Mesendoderm (in vitro differentiated cells): ENCODE measurements around the gene PLA2G6.

ENCODE experiments used
- DNase-seq: peaks from one replicate; pipeline ENCODE4 v3.0.0; 2013
- H2AK5ac ChIP-seq: 2 replicates; pipeline ENCODE4 v1.6.1; 2013; ENCODE audit warnings: low read length, inconsistent platforms
- H2BK120ac ChIP-seq: 2 replicates; pipeline ENCODE4 v1.6.1; 2013; ENCODE audit warnings: low read depth, mild to moderate bottlenecking, low read length, moderate library complexity, mixed read lengths
- H2BK15ac ChIP-seq: replicated peaks from 2 replicates; pipeline ENCODE4 v1.6.1; 2013; ENCODE audit warnings: low read depth, mild to moderate bottlenecking, moderate library complexity
- H2BK5ac ChIP-seq: 2 replicates; pipeline ENCODE4 v1.6.1; 2013; ENCODE audit warnings: low read length, inconsistent platforms
- H3K18ac ChIP-seq: 2 replicates; pipeline ENCODE4 v1.6.1; 2013; ENCODE audit warnings: mild to moderate bottlenecking, low read length, mixed read lengths
- H3K23ac ChIP-seq: one replicate; pipeline ENCODE4 v1.6.1; 2013; ENCODE audit warnings: low read length
- H3K27ac ChIP-seq: 2 replicates; pipeline ENCODE4 v1.5.1; 2013; ENCODE audit warnings: low read depth, mild to moderate bottlenecking, inconsistent platforms, low read length, moderate library complexity
- H3K27me3 ChIP-seq: 2 replicates; pipeline ENCODE4 v1.6.1; 2013; ENCODE audit warnings: low read length, control low read depth, mild to moderate bottlenecking, inconsistent platforms; ENCODE audit not compliant: insufficient read depth, poor library complexity
- H3K36me3 ChIP-seq: 2 replicates; pipeline ENCODE4 v1.6.1; 2013; ENCODE audit warnings: low read length, inconsistent platforms; ENCODE audit not compliant: control insufficient read depth, insufficient read depth
- H3K4ac ChIP-seq: one replicate; pipeline ENCODE4 v1.6.1; 2013; ENCODE audit warnings: low read depth, mild to moderate bottlenecking, low read length, moderate library complexity
- H3K4me1 ChIP-seq: 2 replicates; pipeline ENCODE4 v1.6.1; 2013; ENCODE audit warnings: low read depth, low read length, inconsistent platforms; ENCODE audit not compliant: control insufficient read depth
- H3K4me2 ChIP-seq: 2 replicates; pipeline ENCODE4 v1.6.1; 2013; ENCODE audit warnings: low read length
- H3K4me3 ChIP-seq: 2 replicates; pipeline ENCODE4 v1.5.1; 2013; ENCODE audit warnings: mild to moderate bottlenecking, low read length
- H3K56ac ChIP-seq: one replicate; pipeline ENCODE4 v1.6.1; 2013; ENCODE audit warnings: low read length
- H3K79me1 ChIP-seq: 2 replicates; pipeline ENCODE4 v1.6.1; 2013; ENCODE audit warnings: low read length, inconsistent platforms
- H3K79me2 ChIP-seq: 2 replicates; pipeline ENCODE4 v1.6.1; 2013; ENCODE audit warnings: mild to moderate bottlenecking, low read length; ENCODE audit not compliant: control insufficient read depth, insufficient read depth
- H3K9ac ChIP-seq: 2 replicates; pipeline ENCODE4 v1.6.1; 2013; ENCODE audit warnings: low read length, inconsistent platforms
- H4K5ac ChIP-seq: one replicate; pipeline ENCODE4 v1.6.1; 2013; ENCODE audit warnings: low read length
- H4K8ac ChIP-seq: one replicate; pipeline ENCODE4 v1.6.1; 2013; ENCODE audit warnings: low read depth, mild to moderate bottlenecking, control low read depth, low read length, moderate library complexity
- WGBS: extraction: QIAGEN DNeasy Blood & Tissue Kit; methylation state at CpG from one replicate; pipeline ENCODE4 v1.1.7; 2013; ENCODE audit warnings: low lambda C conversion rate, missing lambda C conversion rate; ENCODE audit not compliant: insufficient coverage; ENCODE audit errors: extremely low coverage; 5-methylcytosine and 5-hydroxymethylcytosine counted together

The PLA2G6 gene

DNA sequence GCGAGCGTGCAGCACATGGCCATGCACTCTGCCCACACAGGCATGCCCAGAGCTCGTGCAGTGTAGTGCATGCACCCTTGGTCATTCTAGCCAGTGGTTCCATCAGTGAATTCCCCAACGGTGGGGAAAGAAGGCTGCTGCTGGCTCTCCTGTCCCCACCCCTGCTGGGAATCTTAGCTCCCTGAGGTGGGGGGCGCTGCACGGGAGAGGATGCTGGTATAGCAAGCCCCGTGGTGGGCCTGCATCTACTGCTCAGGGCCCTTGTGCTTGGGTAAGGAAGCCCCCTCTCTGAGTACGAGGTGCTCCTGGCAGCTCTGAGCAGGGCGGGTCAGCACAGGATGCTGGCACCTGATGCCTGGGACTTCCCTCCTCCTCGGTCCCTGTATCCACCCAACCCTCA, 52.6 kb downstream of the PLA2G6 start:
- WGBS: no CpG with 5 or more reads among the region's 10 CpGs
- Histone ChIP-seq H3K4me2 (no peak overlapping the region), H2BK5ac (no peak overlapping the region), H3K79me1 (no peaks in the 10 kb centered on the region), H2BK120ac (no peak overlapping the region), H4K8ac (no peak overlapping the region), H3K4ac (no peak overlapping the region), H2AK5ac (no peak overlapping the region), H3K18ac (no peak overlapping the region), H2BK15ac (no peak overlapping the region), H4K5ac (no peak overlapping the region), H3K4me3 (no peak overlapping the region), H3K4me1 (no peaks in the 10 kb centered on the region), H3K23ac (no peak overlapping the region), H3K9ac (no peak overlapping the region), H3K36me3 (no peaks in the 10 kb centered on the region), H3K79me2 (no peaks in the 10 kb centered on the region), H3K27me3 (no peaks in the 10 kb centered on the region), H3K27ac (no peak overlapping the region), H3K56ac (no peak overlapping the region)
- DNase-seq: no peak

DNA sequence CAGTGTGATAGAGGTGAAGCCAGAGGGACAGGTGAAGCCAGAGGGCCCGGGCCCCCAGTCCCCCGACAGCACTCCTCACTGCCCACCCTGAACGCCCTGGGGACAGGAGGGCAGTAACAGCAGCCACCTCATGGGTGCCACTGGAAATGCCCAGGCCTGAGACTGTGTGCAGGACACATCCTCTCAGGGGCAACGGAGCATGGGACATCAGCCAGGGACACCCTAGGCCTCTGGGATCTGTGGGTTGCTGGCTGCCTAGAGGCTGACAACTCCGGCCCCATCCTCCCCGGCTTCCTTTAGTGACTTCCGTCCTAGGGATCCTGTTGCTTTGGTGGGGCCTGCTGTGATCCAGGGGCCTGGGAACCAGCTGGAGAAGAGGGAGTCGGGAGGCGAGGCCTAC, 53.8 kb downstream of the PLA2G6 start:
- H3K27ac ChIP-seq: no peak overlapping the region
- no peak overlapping the region for H3K4ac ChIP-seq
- no peak overlapping the region for H3K18ac ChIP-seq
- no peak overlapping the region for H4K5ac ChIP-seq
- H3K4me1 ChIP-seq: no peaks in the 10 kb centered on the region
- H2BK120ac ChIP-seq: no peak overlapping the region
- no peak overlapping the region for H2BK15ac ChIP-seq
- H3K36me3 ChIP-seq: no peaks in the 10 kb centered on the region
- H2BK5ac ChIP-seq: no peak overlapping the region
- no peak overlapping the region for H3K23ac ChIP-seq
- no peak overlapping the region for H3K4me3 ChIP-seq
- H4K8ac ChIP-seq: no peak overlapping the region
- H3K4me2 ChIP-seq: no peak overlapping the region
- H3K56ac ChIP-seq: no peak overlapping the region
- no peak for DNase-seq
- no peak overlapping the region for H2AK5ac ChIP-seq
- no peaks in the 10 kb centered on the region for H3K79me2 ChIP-seq
- H3K9ac ChIP-seq: no peak overlapping the region
- WGBS: no CpG with 5 or more reads among the region's 9 CpGs
- no peaks in the 10 kb centered on the region for H3K79me1 ChIP-seq
- no peaks in the 10 kb centered on the region for H3K27me3 ChIP-seq

DNA sequence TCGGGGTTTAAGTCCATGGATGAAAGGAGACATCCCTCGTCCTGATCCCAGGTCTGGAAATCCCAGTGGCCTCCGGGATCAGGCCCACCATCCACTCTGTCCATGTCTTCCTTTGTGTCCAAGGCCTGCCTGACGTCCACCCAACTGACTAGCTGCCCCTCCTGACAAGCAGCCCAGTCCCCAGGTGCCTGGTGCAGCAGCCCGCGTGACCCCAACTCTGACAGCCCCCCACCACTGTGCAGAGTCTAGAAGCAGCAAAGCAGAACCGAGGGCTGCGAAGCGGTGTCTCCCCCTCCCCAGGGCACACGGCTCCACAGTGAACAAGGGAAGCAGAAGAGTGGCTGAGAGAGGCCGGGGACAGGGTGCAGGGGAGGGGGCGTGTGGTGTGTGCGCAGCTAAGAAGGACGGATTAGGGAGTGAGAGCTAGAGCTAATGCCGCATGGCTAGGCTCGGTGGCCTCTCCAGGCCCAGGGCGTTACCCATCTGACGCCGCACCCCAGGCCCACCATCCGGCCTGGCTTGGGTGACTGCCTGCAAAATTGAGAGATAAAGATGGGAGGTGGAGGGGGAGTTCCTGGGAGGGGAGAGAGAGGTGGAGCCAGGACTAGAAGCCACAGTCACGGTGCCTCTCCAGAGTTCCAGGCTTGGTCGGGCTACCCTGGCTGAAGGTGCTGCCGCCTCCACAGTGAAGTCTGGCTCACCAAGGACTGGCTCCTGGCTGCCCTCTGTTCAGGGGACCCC, 54.5 kb downstream of the PLA2G6 start:
- no CpG with 5 or more reads among the region's 23 CpGs for WGBS
- Histone ChIP-seq H3K4me1 (no peaks in the 10 kb centered on the region), H3K56ac (no peak overlapping the region), H3K4me2 (no peak overlapping the region), H3K4me3 (no peak overlapping the region), H3K4ac (no peak overlapping the region), H4K5ac (no peak overlapping the region), H4K8ac (no peak overlapping the region), H2BK120ac (no peak overlapping the region), H3K27me3 (no peaks in the 10 kb centered on the region), H3K23ac (no peak overlapping the region), H2BK5ac (no peak overlapping the region), H3K36me3 (no peaks in the 10 kb centered on the region), H3K9ac (no peak overlapping the region), H3K79me1 (no peaks in the 10 kb centered on the region), H2AK5ac (no peak overlapping the region), H3K18ac (no peak overlapping the region), H3K27ac (no peak overlapping the region), H2BK15ac (no peak overlapping the region), H3K79me2 (no peaks in the 10 kb centered on the region)
- no peak for DNase-seq

DNA sequence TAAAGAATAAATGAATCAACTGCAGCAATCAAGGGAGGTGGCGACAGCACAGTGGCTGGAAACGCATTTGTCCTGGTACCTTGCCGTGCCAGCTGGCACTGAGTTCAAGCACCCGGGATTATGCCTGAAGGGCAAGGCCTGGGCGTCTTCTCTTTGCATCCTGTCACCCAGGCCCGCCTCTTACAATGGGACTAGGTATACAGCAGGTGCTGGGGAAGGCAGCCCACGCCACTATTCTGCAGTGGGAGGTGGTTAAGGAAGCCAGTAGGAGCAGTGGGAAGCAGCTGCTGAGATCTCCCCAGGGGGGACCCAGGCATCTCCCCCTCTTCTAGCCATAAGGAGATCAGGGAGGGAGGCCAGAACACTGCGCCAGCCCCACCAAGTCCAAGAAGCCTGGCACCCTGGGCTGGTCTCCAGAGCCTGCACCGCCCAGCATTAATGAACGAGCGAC, 55.9 kb downstream of the PLA2G6 start:
- Histone ChIP-seq H3K79me2 (no peaks in the 10 kb centered on the region), H3K4me1 (no peaks in the 10 kb centered on the region), H3K9ac (no peak overlapping the region), H3K36me3 (no peaks in the 10 kb centered on the region), H3K4me2 (no peak overlapping the region), H2BK15ac (no peak overlapping the region), H3K4ac (no peak overlapping the region), H3K23ac (no peak overlapping the region), H2BK120ac (no peak overlapping the region), H3K56ac (no peak overlapping the region), H3K27me3 (no peaks in the 10 kb centered on the region), H4K5ac (no peak overlapping the region), H3K18ac (no peak overlapping the region), H2AK5ac (no peak overlapping the region), H2BK5ac (no peak overlapping the region), H3K79me1 (no peaks in the 10 kb centered on the region), H3K4me3 (no peak overlapping the region), H4K8ac (no peak overlapping the region), H3K27ac (no peak overlapping the region)
- no CpG with 5 or more reads among the region's 11 CpGs for WGBS
- no peak for DNase-seq

DNA sequence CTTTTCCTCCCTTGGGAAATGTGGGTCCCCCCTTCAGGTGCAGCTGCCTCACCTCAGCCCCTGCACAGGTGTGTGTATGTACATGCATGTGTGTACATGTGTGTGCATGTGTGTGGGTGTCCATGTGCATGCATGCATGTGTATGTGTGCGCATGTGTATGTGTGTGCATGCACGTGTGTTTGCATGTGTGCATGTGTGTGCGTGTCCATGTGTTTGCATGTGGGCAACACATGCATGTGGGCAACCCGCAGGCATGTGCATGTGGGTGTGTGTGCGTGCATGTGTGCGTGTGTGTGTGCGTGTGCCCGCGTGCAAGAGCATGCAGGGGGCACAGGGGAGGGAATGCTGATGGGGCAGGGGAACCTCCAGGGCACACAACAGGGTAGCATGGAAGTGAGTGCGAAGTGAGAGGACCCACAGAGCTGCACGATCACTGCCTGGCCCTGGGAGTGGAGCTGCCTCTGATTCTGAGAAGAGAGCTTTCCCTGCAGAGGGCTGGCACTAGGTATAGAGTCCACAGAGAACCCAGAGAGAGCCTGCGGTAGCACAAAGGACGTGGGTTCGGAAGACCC, 56.5 kb downstream of the PLA2G6 start:
- no peaks in the 10 kb centered on the region for H3K4me1 ChIP-seq
- whole genome bisulfite sequencing: no CpG with 5 or more reads among the region's 14 CpGs
- no peak overlapping the region for H3K4me2 ChIP-seq
- H3K36me3 ChIP-seq: no peaks in the 10 kb centered on the region
- H3K79me2 ChIP-seq: no peaks in the 10 kb centered on the region
- no peak overlapping the region for H3K9ac ChIP-seq
- no peak overlapping the region for H2BK120ac ChIP-seq
- H4K8ac ChIP-seq: no peak overlapping the region
- H3K27ac ChIP-seq: no peak overlapping the region
- H4K5ac ChIP-seq: no peak overlapping the region
- H3K4ac ChIP-seq: no peak overlapping the region
- H3K27me3 ChIP-seq: no peaks in the 10 kb centered on the region
- no peak overlapping the region for H2AK5ac ChIP-seq
- no peak for DNase-seq
- no peak overlapping the region for H3K23ac ChIP-seq
- H3K4me3 ChIP-seq: no peak overlapping the region
- no peak overlapping the region for H2BK5ac ChIP-seq
- no peak overlapping the region for H3K56ac ChIP-seq
- H3K79me1 ChIP-seq: no peaks in the 10 kb centered on the region
- H2BK15ac ChIP-seq: no peak overlapping the region
- no peak overlapping the region for H3K18ac ChIP-seq
